HCT116 (cell line): ENCODE data around the gene FHIT. TPM values are rescaled to one million over a fixed set of nuclear protein-coding genes. Genes with fewer than 3 reads are reported as not detected.

ENCODE experiments used
- ATAC-seq: fragments of 200-7000 bp; cut with Tn5 transposase; 2 replicates; pipeline ENCODE4 v1.9.1; 2020; ENCODE audit warnings: mild to moderate bottlenecking, moderate library complexity
- BruUV-seq: library from RNA; stranded (reverse); fragments of 400-500 nt; replicated peaks from 2 replicates; lab custom pipeline; 2021; lab: Mats Ljungman, UMichigan
- CTCF ChIA-PET: fragments of 300-600 bp; sonication (Branson Sonifier 250); formaldehyde crosslinking; loops from one replicate; lab custom pipeline; 2021; ENCODE audit warnings: antibody characterized with exemption; lab: Charles Lee
- POLR2A ChIA-PET: fragments of 300-600, 350-600 bp; sonication (Branson Sonifier 250); formaldehyde crosslinking; loops from one replicate; lab custom pipeline; 2021; ENCODE audit warnings: antibody characterized with exemption; lab: Charles Lee
- RAD21 ChIA-PET, 2 experiments: fragments of 300-600 bp; sonication (Branson Sonifier 250); formaldehyde crosslinking; loops; one replicate each; lab custom pipeline; 2023; ENCODE audit warnings: low total read pairs in 2 of 2; ENCODE audit not compliant: uncharacterized antibody in 2 of 2, unreplicated experiment in 2 of 2, low non-redundant PET in 1 of 2; lab: Charles Lee
- DNase-seq: peaks from one replicate; pipeline ENCODE4 v3.0.0-alpha.2; 2010; ENCODE audit warnings: low read depth, low spot score
- H2AFZ ChIP-seq: fragments of 200-600 bp; shearing (Covaris generic), sonication (generic); 2 replicates; pipeline ENCODE4 v1.6.1; 2017; ENCODE audit warnings: low read depth, mixed run types, mixed read lengths, antibody characterized with exemption, low read length; ENCODE audit not compliant: poor library complexity, severe bottlenecking
- H3K27ac ChIP-seq: 2 replicates; pipeline ENCODE4 v1.5.1; 2012; ENCODE audit warnings: low read depth, low read length
- H3K27me3 ChIP-seq: fragments of 200-600 bp; sonication (generic); 2 replicates; pipeline ENCODE4 v1.6.1; 2016; ENCODE audit warnings: mixed run types, low read length, mixed read lengths; ENCODE audit not compliant: insufficient read depth
- H3K36me3 ChIP-seq, 2 experiments: fragments of 200-500 bp in 1 of 2; fragments of 200-600 bp in 1 of 2; sonication (Bioruptor generic) in 1 of 2; sonication (generic) in 1 of 2; 2 replicates each; pipeline versions ENCODE4 v1.5.1 to v1.6.1; 2014 to 2016; ENCODE audit warnings: low read length in 2 of 2, inconsistent platforms in 1 of 2, mixed read lengths in 1 of 2, mixed run types in 1 of 2; ENCODE audit not compliant: insufficient read depth in 2 of 2, control insufficient read depth in 1 of 2
- H3K4me1 ChIP-seq, 2 experiments: fragments of 200-600 bp in 1 of 2; sonication (generic) in 1 of 2; 2 replicates each; pipeline versions ENCODE4 v1.5.1 to v1.6.1; 2012 to 2017; ENCODE audit warnings: low read length in 2 of 2, inconsistent platforms in 1 of 2, mild to moderate bottlenecking in 1 of 2, mixed read lengths in 1 of 2, mixed run types in 1 of 2, moderate library complexity in 1 of 2; ENCODE audit not compliant: insufficient read depth in 2 of 2, control insufficient read depth in 1 of 2
- H3K4me2 ChIP-seq: fragments of 200-600 bp; sonication (generic); 2 replicates; pipeline ENCODE4 v1.6.1; 2017; ENCODE audit warnings: mixed run types, low read length, mixed read lengths
- H3K4me3 ChIP-seq, 2 experiments: fragments of 200-600 bp in 1 of 2; sonication (generic) in 1 of 2; replicated peaks in 1 of 2; 2 replicates each; pipeline ENCODE4 v1.5.1; 2011 to 2016; ENCODE audit warnings: low read length in 2 of 2, control low read depth in 1 of 2, low read depth in 1 of 2, mild to moderate bottlenecking in 1 of 2, mixed read lengths in 1 of 2, mixed run types in 1 of 2
- H3K79me2 ChIP-seq: fragments of 200-600 bp; sonication (generic); 2 replicates; pipeline ENCODE4 v1.6.1; 2017; ENCODE audit warnings: mild to moderate bottlenecking, mixed run types, low read length, moderate library complexity, mixed read lengths; ENCODE audit not compliant: insufficient read depth
- H3K9ac ChIP-seq: fragments of 200-600 bp; sonication (generic); 2 replicates; pipeline ENCODE4 v1.6.1; 2016; ENCODE audit warnings: low read length, mixed read lengths
- H3K9me2 ChIP-seq: fragments of 200-600 bp; sonication (generic), shearing (Covaris generic); 2 replicates; pipeline ENCODE4 v1.6.1; 2017; ENCODE audit warnings: mixed run types, mild to moderate bottlenecking, moderate library complexity; ENCODE audit not compliant: insufficient read depth
- H3K9me3 ChIP-seq, 2 experiments: fragments of 200-500 bp in 1 of 2; fragments of 200-600 bp in 1 of 2; sonication (Bioruptor generic) in 1 of 2; sonication (generic) in 1 of 2; 2 replicates each; pipeline ENCODE4 v1.6.1; 2014 to 2017; ENCODE audit warnings: low read length in 2 of 2, mixed read lengths in 2 of 2, inconsistent platforms in 1 of 2, low read depth in 1 of 2, mild to moderate bottlenecking in 1 of 2, mixed run types in 1 of 2, moderate library complexity in 1 of 2; ENCODE audit not compliant: control insufficient read depth in 1 of 2, insufficient read depth in 1 of 2
- H4K20me1 ChIP-seq: fragments of 200-600 bp; sonication (generic), shearing (Covaris generic); 2 replicates; pipeline ENCODE4 v1.6.1; 2017; ENCODE audit warnings: mixed run types, mild to moderate bottlenecking, moderate library complexity; ENCODE audit not compliant: insufficient read depth
- ATF3 ChIP-seq: IDR thresholded peaks from 2 replicates; pipeline ENCODE4 v1.6.1; 2012
- CBX3 ChIP-seq: IDR thresholded peaks from 2 replicates; pipeline ENCODE4 v1.6.1; 2012; ENCODE audit warnings: low read depth
- CEBPB ChIP-seq: IDR thresholded peaks from 2 replicates; pipeline ENCODE4 v1.6.1; 2012; ENCODE audit warnings: low read depth
- EGR1 ChIP-seq: IDR thresholded peaks from 2 replicates; pipeline ENCODE4 v1.6.1; 2012; ENCODE audit warnings: low read depth
- EZH2 ChIP-seq: fragments of 200-600 bp; sonication (generic); IDR thresholded peaks from 2 replicates; pipeline ENCODE4 v1.6.1; 2017; ENCODE audit warnings: antibody characterized with exemption, mixed run types
- EZH2phosphoT487 ChIP-seq: fragments of 200-600 bp; IDR thresholded peaks from 2 replicates; pipeline ENCODE4 v1.6.1; 2018; ENCODE audit warnings: antibody characterized with exemption, borderline replicate concordance
- FOSL1 ChIP-seq: IDR thresholded peaks from 2 replicates; pipeline ENCODE4 v1.6.1; 2012; ENCODE audit warnings: low read depth
- JUND ChIP-seq: IDR thresholded peaks from 2 replicates; pipeline ENCODE4 v1.6.1; 2012
- POLR2A ChIP-seq: IDR thresholded peaks from 2 replicates; pipeline ENCODE4 v1.7.0; 2011; ENCODE audit warnings: borderline replicate concordance; ENCODE audit not compliant: insufficient read depth, insufficient read length; ENCODE audit errors: extremely low read depth
- RAD21 ChIP-seq: IDR thresholded peaks from 2 replicates; pipeline ENCODE4 v1.6.1; 2012; ENCODE audit warnings: low read depth, mild to moderate bottlenecking
- SP1 ChIP-seq: IDR thresholded peaks from 2 replicates; pipeline ENCODE4 v1.6.1; 2012; ENCODE audit warnings: low read depth
- YY1 ChIP-seq: IDR thresholded peaks from 2 replicates; pipeline ENCODE4 v1.6.1; 2011; ENCODE audit warnings: low read length, low read depth, moderate library complexity, mild to moderate bottlenecking; ENCODE audit not compliant: insufficient replicate concordance; ENCODE audit errors: extremely low read depth
- ZFX ChIP-seq: fragments of 450-650 bp; IDR thresholded peaks from 2 replicates; pipeline ENCODE4 v1.6.1; 2017
- ZNF274 ChIP-seq: fragments of 200-500 bp; sonication (Bioruptor generic); IDR thresholded peaks from 2 replicates; pipeline ENCODE4 v1.6.1; 2014; ENCODE audit warnings: mild to moderate bottlenecking, low read depth, low read length, inconsistent platforms
- intact Hi-C: fragments of 100-400 bp; cut with micrococcal nuclease; formaldehyde crosslinking; loops from 2 replicates; pipeline ENCODE4 v1.10.0; 2022
- total RNA-seq: library from RNA; stranded (reverse); gene quantifications from one replicate; pipeline ENCODE4 v1.2.1, GENCODE V29; 2021; ENCODE audit not compliant: unreplicated experiment
- TF ChIP-seq, protein P1 (sequence below): IDR thresholded peaks from 2 replicates; pipeline ENCODE4 v1.6.1; 2011; ENCODE audit warnings: mild to moderate bottlenecking, low read length, moderate library complexity; ENCODE audit not compliant: insufficient replicate concordance; ENCODE audit errors: extremely low read depth
- TF ChIP-seq, protein P2 (sequence below): IDR thresholded peaks from 2 replicates; pipeline ENCODE4 v1.6.1; 2012; ENCODE audit warnings: low read depth
- TF ChIP-seq, protein P3 (sequence below), 3 experiments: fragments of 200-600 bp in 1 of 3; sonication (generic) in 1 of 3; IDR thresholded peaks in 2 of 3; conservative IDR thresholded peaks in 1 of 3; 2 replicates each; pipeline ENCODE4 v1.5.1; 2012 to 2017; ENCODE audit warnings: low read depth in 2 of 3, low read length in 2 of 3, antibody characterized with exemption in 1 of 3, borderline replicate concordance in 1 of 3, control low read depth in 1 of 3, mild to moderate bottlenecking in 1 of 3, mixed read lengths in 1 of 3, mixed run types in 1 of 3, moderate library complexity in 1 of 3; ENCODE audit not compliant: insufficient read depth in 1 of 3
- TF ChIP-seq, protein P4 (sequence below): IDR thresholded peaks from 2 replicates; pipeline ENCODE4 v1.6.1; 2012

FHIT gene
- total RNA-seq, 1 experiment from 2014 or later, result 20.1 TPM

DNA sequence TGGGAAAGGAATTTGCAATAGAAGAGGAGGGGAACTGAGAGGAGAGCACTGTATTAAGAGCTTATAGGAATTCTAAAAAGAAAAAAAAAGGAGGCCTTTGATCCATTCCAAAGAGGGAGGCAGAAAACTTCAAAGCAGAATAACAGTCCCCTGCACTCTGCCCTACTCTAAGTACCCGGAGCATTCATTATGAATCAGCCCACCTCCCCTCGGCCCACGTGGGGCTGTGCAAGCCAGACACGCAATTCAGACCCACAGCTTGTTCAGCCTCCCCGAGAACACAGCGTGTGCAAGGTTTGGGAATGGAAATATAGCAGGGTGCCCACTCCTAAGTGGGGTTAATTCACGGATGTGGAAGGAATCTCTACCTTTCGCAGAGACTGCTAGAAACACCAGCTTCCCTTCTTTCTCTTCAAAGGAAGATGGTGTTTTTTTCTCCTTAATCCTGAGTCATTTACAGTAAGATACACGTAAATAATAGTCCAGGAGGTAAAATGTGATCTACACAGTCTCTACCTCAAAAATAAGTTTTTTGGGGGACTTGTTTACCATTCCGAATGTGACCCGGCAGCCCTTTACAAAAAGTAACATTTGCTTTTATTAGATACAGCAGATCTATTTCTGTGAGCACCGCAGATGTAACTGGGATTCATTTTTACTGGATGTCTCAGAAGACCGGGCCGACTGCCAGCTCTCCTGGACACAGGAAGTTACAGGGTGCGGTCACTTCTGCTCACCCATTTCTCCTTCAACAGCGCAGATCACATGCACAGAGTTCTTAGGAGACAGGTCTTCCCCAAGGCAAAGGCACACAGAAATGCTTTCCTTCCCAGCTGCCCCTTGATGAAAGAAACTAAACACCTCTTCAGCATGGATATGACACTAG lies 1433.0 kb downstream of the FHIT start:
- H3K4me1 ChIP-seq, result peaks cover 31 to 57% of the 10 kb centered on the region in 2 experiments
- H3K36me3 ChIP-seq, result no peaks in the 10 kb centered on the region
- no peaks in the 10 kb centered on the region for H3K27me3 ChIP-seq
- H4K20me1 ChIP-seq, result no peaks in the 10 kb centered on the region
- H3K4me2 ChIP-seq, result peak overlapping the region; percentile 66
- H3K9me3 ChIP-seq, result no peaks in the 10 kb centered on the region
- intact Hi-C loops, result loop anchor here (10.0 kb wide), 1 partner anchor 823 kb away; no protein-coding TSS in a partner anchor
- peak overlapping the region; percentile 85 for H3K27ac ChIP-seq
- ATAC-seq, result peak; percentile 84
- peak overlapping the region; percentile 46 for H2AFZ ChIP-seq
- ChIA-PET POLR2A (interaction anchor here (0.7 kb wide), 1 partner anchor 1380 kb away, joined by 3 read pairs; no protein-coding TSS in a partner anchor), RAD21 (interaction anchor here in 1 of 2 experiments (1.0 kb wide), 1 partner anchor 39 kb away, joined by 3 read pairs; no protein-coding TSS in a partner anchor), CTCF (interaction anchor here (0.7 to 1.6 kb wide), 2 partner anchors 8 to 39 kb away, joined by 3 to 5 read pairs; no protein-coding TSS in a partner anchor)
- peak overlapping the region; percentile 43 for H3K9ac ChIP-seq
- BruUV-seq, result TSS peak; percentile 45
- peak; percentile 85 for DNase-seq
- H3K9me2 ChIP-seq, result no peaks in the 10 kb centered on the region
- no peaks in the 10 kb centered on the region for H3K79me2 ChIP-seq
- peak overlapping the region; percentile 31 to 51 for H3K4me3 ChIP-seq
- TF ChIP-seq FOSL1 (peak; percentile 42), SP1 (peak; percentile 67), EZH2 (no peak), JUND (peak; percentile 71), ZNF274 (no peak), RAD21 (peak; percentile 23; the same call in 1 of the 2 replicates), POLR2A (no peak), ZFX (no peak), YY1 (peak; percentile 42), EZH2phosphoT487 (no peak), CEBPB (no peak), ATF3 (no peak), CBX3 (peak; percentile 74), EGR1 (no peak)
- TF ChIP-seq, protein P1, sequence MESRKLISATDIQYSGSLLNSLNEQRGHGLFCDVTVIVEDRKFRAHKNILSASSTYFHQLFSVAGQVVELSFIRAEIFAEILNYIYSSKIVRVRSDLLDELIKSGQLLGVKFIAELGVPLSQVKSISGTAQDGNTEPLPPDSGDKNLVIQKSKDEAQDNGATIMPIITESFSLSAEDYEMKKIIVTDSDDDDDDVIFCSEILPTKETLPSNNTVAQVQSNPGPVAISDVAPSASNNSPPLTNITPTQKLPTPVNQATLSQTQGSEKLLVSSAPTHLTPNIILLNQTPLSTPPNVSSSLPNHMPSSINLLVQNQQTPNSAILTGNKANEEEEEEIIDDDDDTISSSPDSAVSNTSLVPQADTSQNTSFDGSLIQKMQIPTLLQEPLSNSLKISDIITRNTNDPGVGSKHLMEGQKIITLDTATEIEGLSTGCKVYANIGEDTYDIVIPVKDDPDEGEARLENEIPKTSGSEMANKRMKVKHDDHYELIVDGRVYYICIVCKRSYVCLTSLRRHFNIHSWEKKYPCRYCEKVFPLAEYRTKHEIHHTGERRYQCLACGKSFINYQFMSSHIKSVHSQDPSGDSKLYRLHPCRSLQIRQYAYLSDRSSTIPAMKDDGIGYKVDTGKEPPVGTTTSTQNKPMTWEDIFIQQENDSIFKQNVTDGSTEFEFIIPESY, result no peak
- TF ChIP-seq, protein P2, sequence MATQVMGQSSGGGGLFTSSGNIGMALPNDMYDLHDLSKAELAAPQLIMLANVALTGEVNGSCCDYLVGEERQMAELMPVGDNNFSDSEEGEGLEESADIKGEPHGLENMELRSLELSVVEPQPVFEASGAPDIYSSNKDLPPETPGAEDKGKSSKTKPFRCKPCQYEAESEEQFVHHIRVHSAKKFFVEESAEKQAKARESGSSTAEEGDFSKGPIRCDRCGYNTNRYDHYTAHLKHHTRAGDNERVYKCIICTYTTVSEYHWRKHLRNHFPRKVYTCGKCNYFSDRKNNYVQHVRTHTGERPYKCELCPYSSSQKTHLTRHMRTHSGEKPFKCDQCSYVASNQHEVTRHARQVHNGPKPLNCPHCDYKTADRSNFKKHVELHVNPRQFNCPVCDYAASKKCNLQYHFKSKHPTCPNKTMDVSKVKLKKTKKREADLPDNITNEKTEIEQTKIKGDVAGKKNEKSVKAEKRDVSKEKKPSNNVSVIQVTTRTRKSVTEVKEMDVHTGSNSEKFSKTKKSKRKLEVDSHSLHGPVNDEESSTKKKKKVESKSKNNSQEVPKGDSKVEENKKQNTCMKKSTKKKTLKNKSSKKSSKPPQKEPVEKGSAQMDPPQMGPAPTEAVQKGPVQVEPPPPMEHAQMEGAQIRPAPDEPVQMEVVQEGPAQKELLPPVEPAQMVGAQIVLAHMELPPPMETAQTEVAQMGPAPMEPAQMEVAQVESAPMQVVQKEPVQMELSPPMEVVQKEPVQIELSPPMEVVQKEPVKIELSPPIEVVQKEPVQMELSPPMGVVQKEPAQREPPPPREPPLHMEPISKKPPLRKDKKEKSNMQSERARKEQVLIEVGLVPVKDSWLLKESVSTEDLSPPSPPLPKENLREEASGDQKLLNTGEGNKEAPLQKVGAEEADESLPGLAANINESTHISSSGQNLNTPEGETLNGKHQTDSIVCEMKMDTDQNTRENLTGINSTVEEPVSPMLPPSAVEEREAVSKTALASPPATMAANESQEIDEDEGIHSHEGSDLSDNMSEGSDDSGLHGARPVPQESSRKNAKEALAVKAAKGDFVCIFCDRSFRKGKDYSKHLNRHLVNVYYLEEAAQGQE, result no peak
- TF ChIP-seq, protein P3, sequence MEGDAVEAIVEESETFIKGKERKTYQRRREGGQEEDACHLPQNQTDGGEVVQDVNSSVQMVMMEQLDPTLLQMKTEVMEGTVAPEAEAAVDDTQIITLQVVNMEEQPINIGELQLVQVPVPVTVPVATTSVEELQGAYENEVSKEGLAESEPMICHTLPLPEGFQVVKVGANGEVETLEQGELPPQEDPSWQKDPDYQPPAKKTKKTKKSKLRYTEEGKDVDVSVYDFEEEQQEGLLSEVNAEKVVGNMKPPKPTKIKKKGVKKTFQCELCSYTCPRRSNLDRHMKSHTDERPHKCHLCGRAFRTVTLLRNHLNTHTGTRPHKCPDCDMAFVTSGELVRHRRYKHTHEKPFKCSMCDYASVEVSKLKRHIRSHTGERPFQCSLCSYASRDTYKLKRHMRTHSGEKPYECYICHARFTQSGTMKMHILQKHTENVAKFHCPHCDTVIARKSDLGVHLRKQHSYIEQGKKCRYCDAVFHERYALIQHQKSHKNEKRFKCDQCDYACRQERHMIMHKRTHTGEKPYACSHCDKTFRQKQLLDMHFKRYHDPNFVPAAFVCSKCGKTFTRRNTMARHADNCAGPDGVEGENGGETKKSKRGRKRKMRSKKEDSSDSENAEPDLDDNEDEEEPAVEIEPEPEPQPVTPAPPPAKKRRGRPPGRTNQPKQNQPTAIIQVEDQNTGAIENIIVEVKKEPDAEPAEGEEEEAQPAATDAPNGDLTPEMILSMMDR (IDR thresholded peaks at IDR 0.05 in 2 of 3, conservative IDR thresholded peaks at IDR 0.05 in 1 of 3; ENCODE audit: borderline replicate concordance in 1 of 3, insufficient read depth in 1 of 3, low read depth in 2 of 3, low read length in 2 of 3), result no peak
- TF ChIP-seq, protein P4, sequence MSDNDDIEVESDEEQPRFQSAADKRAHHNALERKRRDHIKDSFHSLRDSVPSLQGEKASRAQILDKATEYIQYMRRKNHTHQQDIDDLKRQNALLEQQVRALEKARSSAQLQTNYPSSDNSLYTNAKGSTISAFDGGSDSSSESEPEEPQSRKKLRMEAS, result peak; percentile 47; the same call in 1 of the 2 replicates
